Astrocyte of the spinal cord (primary cell): Measurements from ENCODE around the gene PIEZO2.

Experiments
- DNase-seq: peaks from one replicate; pipeline ENCODE4 v3.0.0; 2011; ENCODE audit warnings: low read depth, low spot score
- H3K4me3 ChIP-seq: 2 replicates; pipeline ENCODE4 v1.5.1; 2011; ENCODE audit warnings: low read depth, mild to moderate bottlenecking, low read length, moderate library complexity
- in situ Hi-C: cut with HindIII; loops from 2 replicates; pipeline ENCODE4 v1.10.0; 2017; ENCODE audit warnings: low sequenced_read_pairs
- TF ChIP-seq, protein P1 (sequence below): IDR thresholded peaks from 2 replicates; pipeline ENCODE4 v1.5.1; 2012; ENCODE audit warnings: low read depth, mild to moderate bottlenecking, low read length, inconsistent platforms

Gene PIEZO2

DNA sequence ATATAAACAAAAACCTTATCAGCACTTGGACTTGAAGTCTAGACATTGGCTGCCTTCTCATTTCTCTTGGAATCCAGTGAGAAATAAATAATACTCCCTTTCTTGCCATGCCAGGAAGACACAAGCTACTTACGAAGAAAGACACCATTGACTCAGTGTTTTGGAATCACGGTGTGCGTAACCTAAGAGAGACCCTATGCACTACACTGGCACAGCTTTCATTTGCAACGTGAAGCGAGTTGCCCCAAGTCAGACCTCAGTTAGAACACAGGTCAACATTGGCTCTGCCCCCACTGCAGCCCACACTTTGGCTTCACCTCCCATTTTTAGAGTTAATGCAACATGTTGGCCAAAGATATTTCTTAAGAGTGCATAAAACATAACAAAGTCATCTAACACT lies 54.2 kb downstream of the PIEZO2 start:
- in situ Hi-C loops, result no loop called here
- no peak for DNase-seq
- H3K4me3 ChIP-seq, result no peak overlapping the region
- TF ChIP-seq, protein P1, sequence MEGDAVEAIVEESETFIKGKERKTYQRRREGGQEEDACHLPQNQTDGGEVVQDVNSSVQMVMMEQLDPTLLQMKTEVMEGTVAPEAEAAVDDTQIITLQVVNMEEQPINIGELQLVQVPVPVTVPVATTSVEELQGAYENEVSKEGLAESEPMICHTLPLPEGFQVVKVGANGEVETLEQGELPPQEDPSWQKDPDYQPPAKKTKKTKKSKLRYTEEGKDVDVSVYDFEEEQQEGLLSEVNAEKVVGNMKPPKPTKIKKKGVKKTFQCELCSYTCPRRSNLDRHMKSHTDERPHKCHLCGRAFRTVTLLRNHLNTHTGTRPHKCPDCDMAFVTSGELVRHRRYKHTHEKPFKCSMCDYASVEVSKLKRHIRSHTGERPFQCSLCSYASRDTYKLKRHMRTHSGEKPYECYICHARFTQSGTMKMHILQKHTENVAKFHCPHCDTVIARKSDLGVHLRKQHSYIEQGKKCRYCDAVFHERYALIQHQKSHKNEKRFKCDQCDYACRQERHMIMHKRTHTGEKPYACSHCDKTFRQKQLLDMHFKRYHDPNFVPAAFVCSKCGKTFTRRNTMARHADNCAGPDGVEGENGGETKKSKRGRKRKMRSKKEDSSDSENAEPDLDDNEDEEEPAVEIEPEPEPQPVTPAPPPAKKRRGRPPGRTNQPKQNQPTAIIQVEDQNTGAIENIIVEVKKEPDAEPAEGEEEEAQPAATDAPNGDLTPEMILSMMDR, result no peak

DNA sequence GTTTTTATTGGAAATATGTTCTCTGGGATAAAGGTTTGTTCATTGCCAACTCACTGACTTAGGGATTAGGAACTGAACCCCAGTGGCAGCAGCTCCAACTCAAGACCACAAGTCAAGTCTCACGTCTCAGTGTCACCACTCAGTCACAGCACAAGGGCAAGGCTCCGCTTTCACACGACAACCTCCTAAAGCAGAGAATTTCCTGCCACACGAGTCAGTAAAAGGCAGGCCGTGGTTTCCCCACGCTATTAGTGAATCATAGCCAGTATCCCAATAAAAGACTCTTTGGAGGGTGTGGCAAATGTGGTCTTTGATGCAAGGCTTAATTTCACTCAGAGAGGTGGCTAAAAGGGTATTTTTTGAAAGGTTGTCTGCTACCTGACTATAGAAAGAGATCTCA lies 57.6 kb downstream of the PIEZO2 start:
- no peak for DNase-seq
- no peak overlapping the region for H3K4me3 ChIP-seq
- TF ChIP-seq, protein P1, result no peak
- in situ Hi-C loops, result no loop called here

DNA sequence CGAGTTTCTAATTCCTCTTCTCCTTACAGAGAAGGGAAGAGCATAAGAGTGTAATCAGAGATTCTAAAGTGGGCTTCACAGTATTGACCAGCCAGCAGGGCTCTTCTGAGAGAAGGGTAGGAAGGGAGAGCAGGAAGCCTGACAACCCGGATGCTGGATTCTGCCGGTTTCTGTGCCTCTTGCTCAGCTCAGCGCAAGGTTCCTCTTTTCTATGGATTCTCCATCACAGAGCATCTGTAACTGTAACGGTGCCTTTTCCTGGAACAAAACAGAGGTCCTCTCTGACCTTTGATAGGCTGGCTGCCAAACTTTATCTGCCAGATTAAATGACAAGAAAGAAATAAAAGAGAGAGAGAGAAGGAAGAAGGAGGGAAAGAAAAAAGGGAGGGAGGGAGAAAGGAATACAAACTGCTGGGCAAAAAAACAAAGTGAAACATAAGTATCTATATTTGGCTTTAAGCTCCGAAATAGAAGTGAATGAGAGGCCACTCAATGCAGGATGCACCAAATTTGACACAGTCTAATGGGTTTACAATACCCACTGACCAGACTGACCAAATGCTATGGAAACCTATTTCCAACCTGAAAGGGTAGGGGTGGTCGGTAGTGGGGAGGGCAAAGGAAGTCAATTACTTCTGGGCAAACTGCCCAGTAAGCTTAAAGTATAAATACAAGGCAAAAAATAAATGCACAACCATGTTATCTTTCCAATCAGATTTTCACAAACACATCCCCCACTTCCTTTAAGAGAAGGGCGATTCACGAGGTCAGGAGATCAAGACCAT lies 59.2 kb downstream of the PIEZO2 start:
- TF ChIP-seq, protein P1, result no peak

DNA sequence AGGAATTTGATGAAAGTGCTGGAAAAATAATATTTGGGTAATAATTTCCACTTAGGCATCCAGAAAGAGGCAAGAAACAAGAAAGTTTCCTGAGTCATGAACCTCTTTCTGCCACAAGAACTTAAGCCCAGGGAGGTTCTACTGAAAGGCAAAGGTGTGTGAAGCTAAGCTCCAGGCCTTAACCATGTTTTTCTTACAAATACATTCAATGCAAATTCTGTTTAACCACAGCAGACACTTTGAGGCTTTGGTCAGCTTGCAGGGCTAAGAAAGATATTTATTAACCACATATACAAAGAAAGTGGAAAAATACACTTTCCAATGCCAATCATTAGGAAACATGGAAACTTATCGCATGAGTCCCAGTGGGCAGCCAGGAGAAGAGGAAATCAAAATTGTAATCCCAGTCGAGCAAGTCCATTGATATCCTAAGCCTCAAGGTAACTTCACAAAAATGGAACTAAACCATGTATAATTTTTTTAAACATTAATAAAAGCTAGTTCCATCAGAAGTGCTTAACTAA lies 68.3 kb downstream of the PIEZO2 start:
- in situ Hi-C loops, result no loop called here
- TF ChIP-seq, protein P1, result no peak
- DNase-seq, result no peak
- H3K4me3 ChIP-seq, result no peak overlapping the region

More for the DNA sequence above, 59.2 kb downstream of the PIEZO2 start:
- in situ Hi-C loops, result no loop called here
- DNase-seq, result no peak
- H3K4me3 ChIP-seq, result no peak overlapping the region

DNA sequence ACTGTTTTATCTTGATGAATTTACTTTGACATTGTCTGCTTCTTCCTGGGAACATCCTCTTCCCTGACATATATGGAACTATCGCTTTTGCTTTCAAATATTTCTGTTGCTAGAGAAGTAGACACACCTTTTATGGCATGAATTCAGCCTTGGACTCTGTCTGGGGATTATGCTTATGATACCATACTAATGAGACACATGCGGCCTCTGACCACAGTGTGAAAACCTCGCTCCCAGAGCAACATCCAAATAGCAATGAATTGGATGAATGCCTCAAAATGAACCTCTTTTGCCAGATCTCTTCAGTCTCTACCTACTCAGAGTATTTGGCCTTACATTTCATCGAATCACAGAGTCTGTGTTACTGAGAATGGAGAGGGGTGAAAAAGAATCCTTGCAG lies 70.9 kb downstream of the PIEZO2 start:
- no peak for DNase-seq
- TF ChIP-seq, protein P1, result no peak
- in situ Hi-C loops, result no loop called here
- no peak overlapping the region for H3K4me3 ChIP-seq

DNA sequence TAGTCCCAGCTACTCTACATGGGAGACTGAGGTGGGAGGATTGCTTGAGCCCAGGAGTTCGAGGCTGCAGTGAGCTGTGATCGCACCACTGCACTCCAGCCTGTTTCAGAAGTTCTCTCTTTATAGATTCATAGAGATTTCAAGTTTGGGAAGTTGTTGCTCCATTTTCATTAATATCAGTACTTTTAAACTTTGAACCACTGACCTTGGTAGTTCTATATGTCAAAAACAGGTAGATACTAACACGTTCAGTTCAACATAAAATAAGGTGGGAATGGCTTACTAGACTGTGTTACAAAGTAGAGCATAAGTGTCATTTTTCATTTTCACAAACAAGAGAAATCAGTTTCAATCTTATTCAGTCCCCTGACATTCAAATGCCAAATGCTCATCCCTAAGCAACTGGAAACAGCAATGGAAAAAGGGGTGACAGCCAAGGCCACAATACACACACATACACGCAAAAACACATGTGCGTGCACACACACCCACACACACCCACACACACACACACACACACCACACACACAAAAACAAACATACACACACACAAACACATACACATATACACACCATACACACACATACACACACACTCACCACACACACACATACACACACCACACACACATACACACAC lies 71.7 kb downstream of the PIEZO2 start:
- H3K4me3 ChIP-seq, result no peak overlapping the region
- TF ChIP-seq, protein P1, result no peak
- no peak for DNase-seq
- in situ Hi-C loops, result no loop called here
